Glomerular visceral epithelial cell (primary cell): ENCODE data around the gene TMEM88.
"Not testable (repeated sequence)": the region's sequence is repeated elsewhere in the genome, so short reads cannot be mapped to it uniquely, and the experiment has no call there.

Experiments used
- DNase-seq: peaks from one replicate; pipeline ENCODE4 v3.0.0-alpha.2; 2016; ENCODE audit errors: extremely low spot score

The TMEM88 gene, protein sequence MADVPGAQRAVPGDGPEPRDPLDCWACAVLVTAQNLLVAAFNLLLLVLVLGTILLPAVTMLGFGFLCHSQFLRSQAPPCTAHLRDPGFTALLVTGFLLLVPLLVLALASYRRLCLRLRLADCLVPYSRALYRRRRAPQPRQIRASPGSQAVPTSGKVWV

DNA sequence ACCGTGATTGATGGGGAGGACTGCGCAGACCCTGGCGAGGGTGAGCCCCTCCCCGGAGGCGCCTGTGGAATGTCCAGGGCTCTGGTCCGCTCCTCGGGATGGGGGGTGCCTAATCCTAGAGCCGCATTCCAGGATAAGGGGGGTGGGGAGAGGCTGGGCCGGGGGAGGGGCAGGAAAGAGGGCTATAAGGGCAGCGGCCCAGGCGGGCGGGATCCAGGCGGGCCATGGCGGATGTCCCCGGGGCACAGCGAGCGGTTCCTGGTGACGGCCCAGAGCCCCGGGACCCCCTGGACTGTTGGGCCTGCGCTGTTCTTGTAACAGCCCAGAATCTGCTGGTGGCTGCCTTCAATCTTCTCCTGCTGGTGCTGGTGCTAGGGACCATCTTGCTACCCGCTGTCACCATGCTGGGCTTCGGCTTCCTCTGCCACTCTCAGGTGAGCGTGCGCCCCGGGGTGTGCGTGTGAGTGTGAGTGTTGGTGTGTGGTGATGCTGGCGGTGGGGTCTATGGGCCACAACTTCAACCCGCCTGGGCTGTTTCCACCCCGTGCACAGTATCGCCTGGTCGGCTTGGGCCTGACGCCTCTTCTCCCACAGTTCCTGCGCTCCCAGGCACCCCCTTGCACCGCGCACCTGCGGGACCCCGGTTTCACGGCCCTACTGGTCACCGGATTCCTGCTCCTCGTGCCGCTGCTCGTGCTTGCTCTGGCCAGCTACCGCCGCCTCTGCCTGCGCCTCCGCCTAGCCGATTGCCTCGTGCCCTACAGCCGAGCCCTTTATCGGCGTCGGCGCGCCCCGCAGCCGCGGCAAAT lies at the start of gene TMEM88:
Gene TMEM88, plus strand, starts transcription at position 216 of the 809 bp plus-strand sequence. Its CDS starts 9 bp downstream, at position 225.
- no peak for DNase-seq

DNA sequence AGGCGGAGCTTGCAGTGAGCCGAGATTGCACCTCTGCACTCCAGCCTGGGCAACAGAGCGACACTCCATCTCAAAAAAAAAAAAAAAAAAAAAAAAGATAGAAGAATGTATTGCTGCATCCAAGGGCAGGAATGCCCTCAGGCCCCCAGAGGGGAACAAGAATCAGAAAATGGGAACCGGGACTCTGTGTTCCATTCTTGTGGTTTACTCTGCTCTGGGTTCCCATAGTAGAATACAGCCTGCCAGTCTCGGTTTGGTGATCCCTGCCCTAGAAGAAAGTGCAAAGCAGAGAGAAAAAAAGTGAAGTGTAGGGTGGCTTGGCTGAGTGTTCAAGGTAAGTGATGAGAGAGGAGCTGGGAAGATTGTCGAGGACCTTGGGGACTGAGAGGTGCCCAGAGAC lies 48.3 kb upstream of the TMEM88 start:
- DNase-seq = no peak

DNA sequence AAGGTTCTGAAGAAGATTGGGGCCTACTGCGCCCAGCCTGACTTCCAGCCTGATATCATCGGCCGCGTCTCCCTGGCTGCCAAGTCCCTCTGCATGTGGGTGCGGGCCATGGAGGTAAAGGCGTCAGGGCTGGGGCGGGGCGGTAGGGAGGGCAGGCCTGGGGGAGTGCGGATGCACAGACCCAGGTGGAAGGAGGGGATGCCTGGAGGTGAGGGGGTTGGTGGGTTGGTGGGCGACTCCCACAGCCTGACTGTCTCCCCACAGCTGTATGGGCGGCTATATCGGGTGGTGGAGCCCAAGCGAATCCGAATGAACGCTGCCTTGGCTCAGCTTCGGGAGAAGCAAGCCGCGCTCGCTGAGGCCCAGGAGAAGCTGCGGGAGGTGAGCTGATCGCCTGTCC lies 47.7 kb upstream of the TMEM88 start:
- no peak for DNase-seq

DNA sequence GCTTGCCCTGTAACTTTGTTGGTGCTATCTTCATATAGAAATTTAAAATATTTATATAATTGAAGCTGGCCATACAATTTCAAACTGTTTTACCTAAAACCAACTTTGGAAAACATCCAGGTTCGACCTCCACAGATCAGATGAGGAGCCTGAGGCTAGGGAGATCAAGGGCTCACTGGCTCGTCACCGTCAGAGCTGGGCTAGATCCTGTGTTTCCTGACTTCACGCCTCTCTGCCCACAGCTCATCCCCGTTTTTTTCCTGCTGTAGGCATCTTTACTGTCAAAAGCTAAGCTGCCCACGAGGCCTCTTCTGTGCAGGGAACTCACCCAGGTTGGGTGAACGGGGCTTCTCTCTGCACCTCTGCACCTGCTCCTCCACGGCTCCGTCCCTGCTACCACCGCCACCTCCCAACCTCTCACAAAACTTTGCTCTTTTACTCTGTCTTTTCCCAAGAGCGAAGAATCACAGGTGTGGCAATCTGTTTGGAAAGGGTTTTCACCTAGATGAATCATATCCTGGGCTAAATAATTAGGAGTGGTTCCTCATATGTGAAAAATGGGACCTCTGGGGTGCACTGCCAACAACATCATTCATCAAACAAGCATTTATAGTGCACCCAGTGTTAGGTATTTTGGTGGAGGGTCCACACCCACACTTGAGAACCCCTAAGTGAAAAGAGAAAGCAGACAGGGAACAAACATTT lies 45.6 kb upstream of the TMEM88 start:
- peak; percentile 30 for DNase-seq

DNA sequence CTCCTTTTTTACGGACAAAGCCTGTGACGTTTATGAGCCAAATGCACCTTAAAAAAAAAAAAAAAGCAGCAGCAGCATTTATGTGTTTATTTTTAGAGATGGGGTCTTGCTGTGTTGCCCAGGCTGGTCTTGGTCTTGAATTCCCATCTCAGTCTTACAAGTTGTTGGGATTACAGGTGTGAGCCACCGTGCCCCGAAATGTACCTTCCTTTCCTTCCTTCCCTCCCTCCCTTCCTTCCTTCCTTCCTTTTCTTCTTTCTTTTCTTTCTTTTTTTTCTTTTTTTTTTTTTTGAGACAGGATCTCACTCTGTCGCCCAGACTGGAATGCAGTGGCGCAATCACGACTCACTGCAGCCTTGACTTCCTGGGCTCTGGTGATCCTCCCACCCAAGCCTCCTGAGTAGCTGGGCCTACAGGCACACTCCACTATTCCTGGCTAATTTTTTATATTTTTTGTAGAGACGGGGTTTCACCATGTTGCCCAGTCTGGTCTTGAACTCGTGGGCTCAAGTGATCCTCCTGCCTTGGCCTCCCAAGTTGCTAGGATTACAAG lies 45.0 kb upstream of the TMEM88 start:
- not testable (repeated sequence) for DNase-seq

DNA sequence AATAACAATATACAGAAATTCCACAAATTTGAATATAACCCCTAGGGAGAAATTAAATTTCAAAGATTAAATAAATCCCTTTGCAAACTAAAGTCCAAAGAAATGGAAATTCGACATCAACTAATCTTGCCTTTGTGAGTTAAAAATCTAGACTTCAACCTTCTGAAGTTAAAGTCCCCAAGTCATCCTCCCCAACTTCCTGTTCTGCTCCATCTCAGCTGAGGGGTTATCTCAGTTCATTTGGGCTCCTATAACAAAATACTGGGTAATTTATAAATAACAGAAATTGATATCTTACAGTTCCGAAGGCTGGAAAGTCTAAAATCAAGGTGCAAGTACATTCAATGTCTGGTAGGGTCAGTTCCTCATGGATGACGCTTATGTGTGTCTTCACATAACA lies 43.6 kb upstream of the TMEM88 start:
- DNase-seq = no peak

DNA sequence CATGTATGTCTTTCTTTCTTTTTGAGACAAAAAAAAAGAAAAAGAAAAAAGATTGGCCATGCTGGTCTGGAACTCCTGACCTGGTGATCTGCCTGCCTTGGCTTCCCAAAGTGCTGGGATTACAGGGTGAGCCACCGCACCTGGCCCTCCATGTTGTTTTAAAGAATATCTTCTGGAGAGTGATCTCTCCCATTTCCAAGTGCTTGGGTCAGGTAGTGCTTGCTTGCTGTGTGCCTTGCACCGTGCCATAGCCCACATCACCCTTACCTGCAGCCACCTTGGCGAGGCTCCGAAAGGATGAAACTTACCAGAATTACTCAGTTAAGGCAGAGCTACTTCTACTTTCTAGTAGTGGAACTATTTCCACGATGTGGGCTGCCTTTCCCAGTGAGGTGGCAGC lies 39.9 kb upstream of the TMEM88 start:
- DNase-seq = no peak

DNA sequence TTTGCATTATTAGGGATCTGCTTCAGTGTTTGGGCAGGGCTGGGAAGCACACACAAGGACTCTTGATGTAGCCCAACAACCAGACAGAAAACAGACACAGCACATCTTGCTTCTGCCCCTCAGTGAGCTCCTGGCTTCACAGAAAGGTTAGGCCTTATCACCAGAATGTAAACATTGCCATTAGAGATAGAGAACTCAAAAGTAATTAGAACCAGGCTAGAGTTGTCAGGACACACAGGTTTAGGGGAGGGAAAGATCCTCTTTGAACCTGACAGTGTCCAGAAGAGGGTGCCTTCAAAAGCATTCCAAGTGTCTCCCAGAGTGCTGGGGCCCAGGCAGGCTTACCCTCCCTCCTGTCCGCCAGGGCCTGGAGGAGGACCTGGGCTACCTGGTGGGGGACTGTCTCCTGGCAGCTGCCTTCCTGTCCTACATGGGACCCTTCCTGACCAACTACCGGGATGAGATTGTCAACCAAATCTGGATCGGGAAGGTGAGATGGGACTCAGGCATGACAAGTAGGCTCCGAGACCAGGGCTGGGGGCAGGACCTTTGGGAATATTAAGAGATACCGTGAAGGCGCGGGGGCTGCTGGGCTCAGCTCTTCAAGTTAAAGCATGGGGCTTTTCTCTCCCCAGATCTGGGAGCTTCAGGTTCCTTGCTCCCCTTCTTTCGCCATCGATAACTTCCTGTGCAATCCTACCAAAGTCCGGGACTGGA lies 37.8 kb upstream of the TMEM88 start:
- no peak for DNase-seq

DNA sequence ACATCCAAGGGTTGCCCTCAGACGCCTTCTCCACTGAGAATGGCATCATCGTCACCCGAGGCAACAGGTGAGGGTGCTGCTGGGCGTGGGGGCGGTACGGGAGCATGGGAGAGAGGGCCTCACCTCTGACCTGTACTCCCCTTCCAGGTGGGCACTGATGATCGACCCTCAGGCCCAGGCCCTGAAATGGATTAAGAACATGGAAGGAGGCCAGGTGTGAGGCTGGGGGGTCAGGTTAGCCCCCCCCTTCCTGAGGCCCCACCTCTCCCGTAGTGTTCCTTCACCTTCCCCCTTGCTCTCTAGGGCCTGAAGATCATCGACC lies 37.3 kb upstream of the TMEM88 start:
- DNase-seq = no peak

DNA sequence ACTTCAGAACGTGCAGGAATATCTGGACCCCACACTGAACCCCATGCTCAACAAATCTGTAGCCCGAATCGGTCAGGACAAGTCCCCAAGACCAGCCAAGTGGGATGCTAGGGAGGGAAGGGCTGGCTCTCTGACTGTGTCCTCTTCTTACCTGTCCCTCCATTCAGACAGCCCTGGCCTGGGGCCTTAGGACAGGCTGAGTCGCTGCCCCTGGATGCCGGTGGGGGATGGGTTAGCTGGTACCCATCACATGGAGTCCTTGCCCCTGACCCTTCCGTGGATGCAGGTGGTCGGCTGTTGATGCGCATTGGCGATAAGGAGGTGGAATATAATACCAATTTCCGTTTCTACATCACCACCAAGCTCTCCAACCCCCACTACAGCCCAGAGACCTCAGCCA lies 36.8 kb upstream of the TMEM88 start:
- no peak for DNase-seq

DNA sequence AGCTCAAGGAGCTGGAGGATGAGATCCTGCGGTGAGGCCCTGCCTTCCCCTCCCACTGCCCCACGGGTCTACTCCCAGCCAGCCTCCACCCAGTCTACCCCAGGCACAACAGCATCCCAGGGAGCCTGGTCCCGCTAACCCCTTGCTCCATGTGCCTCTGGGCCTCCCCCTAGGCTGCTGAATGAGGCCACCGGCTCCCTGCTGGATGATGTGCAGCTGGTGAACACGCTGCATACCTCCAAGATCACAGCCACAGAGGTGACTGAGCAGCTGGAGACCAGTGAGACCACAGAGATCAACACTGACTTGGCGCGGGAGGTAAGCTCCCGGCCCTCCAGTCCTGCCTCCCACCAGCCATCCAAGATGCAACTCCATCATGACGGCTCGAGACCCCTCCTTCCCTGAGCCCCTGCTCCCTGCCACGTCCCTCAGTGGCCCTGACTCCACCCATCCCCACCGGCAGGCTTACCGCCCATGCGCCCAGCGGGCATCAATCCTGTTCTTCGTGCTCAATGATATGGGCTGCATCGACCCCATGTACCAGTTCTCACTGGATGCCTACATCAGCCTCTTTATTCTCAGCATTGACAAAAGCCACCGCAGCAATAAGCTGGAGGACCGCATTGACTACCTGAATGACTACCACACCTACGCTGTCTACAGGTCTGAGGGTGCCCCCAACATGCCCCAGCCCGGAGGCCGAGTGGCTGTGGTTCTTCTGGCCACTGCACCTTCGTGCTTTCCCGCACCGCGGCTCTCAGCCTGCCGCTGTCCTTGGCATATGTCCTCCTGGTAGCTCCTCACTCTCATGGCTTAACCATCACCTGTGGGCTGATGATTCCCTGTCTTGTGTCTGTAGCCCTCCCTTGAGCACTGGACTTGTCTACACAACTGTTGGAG lies 35.9 kb upstream of the TMEM88 start:
- DNase-seq = no peak

DNA sequence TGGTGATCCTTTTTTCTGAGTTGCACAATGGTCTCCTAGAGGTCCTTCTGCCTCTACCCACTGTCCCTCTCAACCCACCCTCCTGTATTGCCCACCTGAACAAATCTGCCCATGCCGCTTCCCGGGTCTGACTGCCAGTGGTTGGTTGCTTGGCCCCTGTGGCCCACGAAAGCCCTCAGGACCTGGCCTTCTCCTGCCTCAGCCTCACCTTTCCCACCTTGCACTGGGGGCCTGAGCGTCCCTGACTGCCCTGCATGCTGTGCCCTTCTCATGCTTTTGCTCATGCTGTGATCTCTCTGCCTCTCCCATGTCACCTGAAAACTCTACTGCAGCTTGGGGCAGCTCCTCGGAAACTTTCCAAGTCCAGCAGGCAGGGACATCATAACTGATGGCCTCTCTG lies 34.6 kb upstream of the TMEM88 start:
- no peak for DNase-seq

DNA sequence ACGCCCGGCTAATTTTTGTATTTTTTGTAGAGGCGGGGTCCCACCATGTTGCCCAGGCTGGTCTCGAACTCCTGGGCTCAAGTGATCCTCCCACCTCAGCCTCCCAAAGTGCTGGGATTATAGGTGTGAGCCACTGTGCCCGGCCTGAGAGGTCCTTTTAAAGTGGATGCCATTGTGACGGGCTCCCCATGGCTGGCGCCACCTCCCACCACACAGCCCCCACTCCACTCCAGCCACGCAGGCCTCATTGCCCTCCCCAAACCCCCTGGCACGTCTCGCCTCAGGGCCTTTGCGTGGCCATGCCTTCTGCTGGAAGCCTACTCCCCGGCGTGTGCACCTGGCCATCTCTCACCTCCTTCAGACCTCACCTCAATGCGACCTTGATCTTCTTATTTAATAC lies 32.7 kb upstream of the TMEM88 start:
- no peak for DNase-seq

DNA sequence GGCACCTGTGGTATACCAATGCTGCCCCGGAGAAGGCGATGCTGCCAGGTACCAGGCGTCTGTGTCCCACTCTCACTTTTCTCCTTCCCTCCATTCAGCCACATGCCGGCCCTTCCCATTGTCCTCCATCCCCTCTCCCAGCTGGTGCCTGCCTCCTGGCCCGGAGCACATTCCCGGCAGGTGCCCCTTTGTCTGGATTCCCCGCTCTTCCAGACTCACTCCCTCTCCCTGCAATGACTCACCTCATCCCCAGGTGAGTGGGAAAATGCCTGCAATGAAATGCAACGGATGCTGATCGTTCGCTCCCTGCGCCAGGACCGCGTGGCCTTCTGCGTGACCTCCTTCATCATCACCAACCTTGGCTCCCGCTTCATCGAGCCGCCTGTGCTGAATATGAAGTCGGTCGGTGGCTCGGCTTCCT lies 31.3 kb upstream of the TMEM88 start:
- DNase-seq = no peak

DNA sequence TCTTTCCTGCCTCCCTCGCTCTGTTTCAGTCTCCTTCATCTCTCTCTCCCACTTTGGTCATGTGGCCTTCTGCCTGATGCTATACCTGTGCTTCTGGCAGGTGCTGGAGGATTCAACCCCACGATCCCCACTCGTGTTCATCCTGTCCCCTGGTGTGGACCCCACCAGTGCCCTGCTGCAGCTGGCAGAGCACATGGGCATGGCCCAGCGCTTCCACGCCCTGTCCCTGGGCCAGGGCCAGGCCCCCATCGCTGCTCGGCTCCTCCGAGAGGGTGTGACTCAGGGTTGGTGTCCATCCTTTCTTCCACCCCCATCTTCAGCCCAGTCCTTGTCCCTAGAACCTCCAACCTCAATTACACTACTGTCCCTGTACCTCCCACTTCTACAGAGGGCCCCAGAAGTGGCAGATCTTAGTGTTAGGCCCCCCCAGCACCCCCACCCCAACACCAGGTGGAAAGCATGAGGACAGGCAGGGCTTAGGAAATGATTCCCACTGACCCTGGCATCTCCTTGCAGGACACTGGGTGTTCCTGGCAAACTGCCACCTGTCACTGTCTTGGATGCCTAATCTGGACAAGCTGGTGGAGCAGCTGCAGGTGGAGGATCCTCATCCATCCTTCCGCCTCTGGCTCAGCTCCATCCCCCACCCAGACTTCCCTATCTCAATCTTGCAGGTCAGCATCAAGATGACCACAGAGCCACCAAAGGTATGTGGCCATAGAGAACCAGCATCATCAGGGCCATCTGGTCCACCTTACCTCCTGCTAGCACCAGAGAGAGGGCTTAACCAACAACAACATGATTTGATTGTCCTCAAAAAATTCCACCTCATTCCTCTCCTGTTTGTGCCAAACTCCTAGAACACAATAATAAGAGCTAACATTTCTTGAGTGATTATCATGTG lies 30.6 kb upstream of the TMEM88 start:
- DNase-seq = no peak

DNA sequence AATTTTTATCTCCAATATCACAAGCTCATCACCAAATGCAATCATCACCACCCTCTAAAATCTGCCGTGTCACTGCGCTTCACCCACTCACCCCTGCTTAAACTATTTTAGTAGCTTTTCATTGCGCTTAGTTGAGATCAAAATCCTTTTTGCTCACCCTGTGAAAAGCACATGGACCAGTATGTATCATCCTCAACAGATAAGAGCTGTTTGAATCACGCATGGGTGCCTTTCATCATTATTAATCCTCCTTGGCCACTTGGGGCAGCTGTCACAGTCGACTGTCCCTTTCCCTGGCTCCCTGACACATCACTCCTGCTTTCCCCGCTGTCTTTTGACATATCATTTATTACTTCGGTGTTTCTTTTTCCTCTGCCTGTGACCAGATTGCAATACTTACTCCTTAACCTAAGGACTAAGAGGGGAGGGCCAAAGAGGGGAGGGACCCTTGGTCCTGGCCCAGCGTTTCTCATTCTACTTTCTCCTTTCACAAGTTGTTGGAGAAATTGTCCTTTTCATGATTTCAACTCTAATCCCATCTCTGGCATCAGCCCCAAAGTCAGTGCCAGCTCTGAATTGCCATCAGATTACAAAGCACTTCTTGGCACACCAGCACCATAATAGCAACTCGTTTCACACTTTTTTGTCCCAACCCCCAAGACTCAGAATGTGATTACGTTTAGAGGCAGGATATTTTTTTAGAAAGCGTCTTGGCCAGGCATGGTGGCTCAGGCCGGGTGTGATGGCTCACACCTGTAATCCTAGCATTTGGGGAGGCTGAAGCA lies 29.5 kb upstream of the TMEM88 start:
- DNase-seq = no peak

DNA sequence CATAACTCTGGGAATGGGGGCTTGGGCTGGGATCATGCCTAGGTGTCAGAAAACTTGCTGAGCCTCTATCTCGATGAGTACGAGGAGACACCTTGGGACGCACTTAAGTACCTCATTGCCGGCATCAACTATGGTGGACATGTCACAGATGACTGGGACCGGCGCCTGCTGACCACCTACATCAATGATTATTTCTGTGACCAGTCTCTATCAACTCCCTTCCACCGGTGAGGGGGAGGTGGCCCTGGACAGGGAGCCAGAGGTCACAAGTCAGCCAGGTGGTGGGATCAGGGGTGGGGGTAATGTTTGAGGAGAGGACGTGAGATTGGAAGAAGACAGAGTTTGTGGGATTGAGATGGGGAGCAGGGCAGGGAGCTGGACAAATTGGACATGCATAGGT lies 24.2 kb upstream of the TMEM88 start:
- DNase-seq = no peak

DNA sequence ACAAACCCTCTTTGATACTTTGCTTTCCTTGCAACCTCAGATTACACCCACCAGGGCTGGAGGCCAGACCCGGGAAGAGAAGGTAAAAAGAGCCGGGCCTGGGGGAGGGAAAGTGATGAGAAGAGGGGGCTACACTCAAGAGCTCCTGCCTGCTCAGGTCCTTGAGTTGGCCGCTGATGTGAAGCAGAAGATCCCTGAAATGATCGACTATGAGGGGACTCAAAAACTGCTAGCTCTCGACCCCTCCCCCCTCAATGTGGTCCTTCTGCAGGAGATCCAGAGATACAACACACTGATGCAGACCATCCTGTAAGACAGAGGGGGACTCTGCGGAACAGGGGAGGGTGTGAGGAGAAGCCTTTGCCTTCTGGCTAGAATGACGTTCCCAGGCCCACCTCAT lies 23.6 kb upstream of the TMEM88 start:
- no peak for DNase-seq

DNA sequence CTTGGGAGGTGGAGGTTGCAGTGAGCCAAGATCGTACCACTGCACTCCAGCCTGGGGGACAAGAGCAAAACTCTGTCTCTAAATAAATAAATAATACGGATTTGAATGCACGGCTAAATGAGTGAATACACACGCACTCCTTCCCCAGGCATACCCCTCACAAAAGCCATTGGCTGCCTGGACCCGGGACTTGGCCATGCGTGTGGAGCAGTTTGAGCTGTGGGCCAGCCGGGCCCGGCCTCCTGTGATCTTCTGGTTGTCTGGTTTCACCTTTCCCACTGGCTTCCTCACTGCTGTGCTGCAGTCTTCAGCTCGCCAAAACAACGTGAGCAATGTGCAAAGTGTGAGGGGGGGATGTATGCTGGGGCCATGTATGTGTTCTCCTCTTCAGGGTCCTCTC lies 22.4 kb upstream of the TMEM88 start:
- DNase-seq = no peak
